HG02885 (cell line): ENCODE measurements around the gene TTC28.
"Not testable (repeated sequence)": the region's sequence is repeated elsewhere in the genome, so short reads cannot be mapped to it uniquely, and the experiment has no call there.

Experiments used
- ATAC-seq: cut with Tn5 transposase; IDR thresholded peaks from one replicate; pipeline ENCODE4 v1.9.1; 2021; ENCODE audit warnings: mild to moderate bottlenecking; ENCODE audit not compliant: unreplicated experiment, poor library complexity

Gene TTC28

GRCh38 chr22:28609921-28610320 lies 69.7 kb downstream of the TTC28 start:
- no peak for ATAC-seq

- no peak for ATAC-seq
These were observed 71.1 kb downstream of the TTC28 start for GRCh38 chr22:28608546-28608945.

- ATAC-seq: no peak
These were observed 71.8 kb downstream of the TTC28 start for GRCh38 chr22:28607795-28608194.

GRCh38 chr22:28604966-28605761 lies 74.5 kb downstream of the TTC28 start:
- ATAC-seq: no peak

GRCh38 chr22:28601915-28602314 lies 77.7 kb downstream of the TTC28 start:
- no peak for ATAC-seq

GRCh38 chr22:28600546-28601143 lies 79.0 kb downstream of the TTC28 start:
- no peak for ATAC-seq

- ATAC-seq: no peak
These were observed 79.9 kb downstream of the TTC28 start for GRCh38 chr22:28599693-28600092.

- ATAC-seq: no peak
These were observed 82.0 kb downstream of the TTC28 start for GRCh38 chr22:28597665-28598064.

- no peak for ATAC-seq
These were observed 84.7 kb downstream of the TTC28 start for GRCh38 chr22:28594797-28595462.

- no peak for ATAC-seq
These were observed 85.4 kb downstream of the TTC28 start for GRCh38 chr22:28594076-28594796.

GRCh38 chr22:28593299-28593698 lies 86.3 kb downstream of the TTC28 start:
- no peak for ATAC-seq

- no peak for ATAC-seq
These were observed 90.4 kb downstream of the TTC28 start for GRCh38 chr22:28589102-28589750.

GRCh38 chr22:28585324-28585723 lies 94.3 kb downstream of the TTC28 start:
- ATAC-seq: no peak

GRCh38 chr22:28582806-28583205 lies 96.8 kb downstream of the TTC28 start:
- ATAC-seq: no peak

GRCh38 chr22:28581016-28581415 lies 98.6 kb downstream of the TTC28 start:
- no peak for ATAC-seq

GRCh38 chr22:28576162-28576561 lies 103.5 kb downstream of the TTC28 start:
- no peak for ATAC-seq

GRCh38 chr22:28574159-28574788 lies 105.4 kb downstream of the TTC28 start:
- no peak for ATAC-seq

GRCh38 chr22:28570696-28571373 lies 108.8 kb downstream of the TTC28 start:
- no peak for ATAC-seq

- ATAC-seq: not testable (repeated sequence)
These were observed 110.7 kb downstream of the TTC28 start for GRCh38 chr22:28568974-28569373.
